Measurements from ENCODE around the gene SPG11.
"Not testable (repeated sequence)": the region's sequence is repeated elsewhere in the genome, so short reads cannot be mapped to it uniquely, and the experiment has no call there.

SPG11 gene

DNA sequence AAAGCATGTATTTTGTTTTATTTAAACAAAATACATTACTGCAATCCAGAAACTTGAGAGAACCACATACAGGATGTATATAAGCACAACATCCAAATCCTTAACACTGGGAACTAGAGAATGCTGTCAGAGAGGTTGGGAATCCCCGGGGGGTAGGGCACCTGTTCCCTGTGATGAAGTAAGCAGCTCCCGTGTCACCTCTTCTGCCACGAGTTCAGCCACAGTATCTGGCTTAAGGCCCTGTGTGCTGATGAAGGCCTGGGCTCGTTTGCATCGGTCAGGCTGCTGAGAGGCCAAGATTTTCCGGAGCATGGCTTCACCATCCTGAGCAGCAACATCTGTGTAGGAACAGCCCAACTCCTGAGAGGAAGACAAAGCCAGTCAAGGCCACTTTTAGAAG lies 90.1 kb downstream of the SPG11 start:
- FAIRE-seq (no peak), DNase-seq (ENCODE audit: insufficient read length, low spot score) (no peak)
- TF ChIP-seq, protein P1, sequence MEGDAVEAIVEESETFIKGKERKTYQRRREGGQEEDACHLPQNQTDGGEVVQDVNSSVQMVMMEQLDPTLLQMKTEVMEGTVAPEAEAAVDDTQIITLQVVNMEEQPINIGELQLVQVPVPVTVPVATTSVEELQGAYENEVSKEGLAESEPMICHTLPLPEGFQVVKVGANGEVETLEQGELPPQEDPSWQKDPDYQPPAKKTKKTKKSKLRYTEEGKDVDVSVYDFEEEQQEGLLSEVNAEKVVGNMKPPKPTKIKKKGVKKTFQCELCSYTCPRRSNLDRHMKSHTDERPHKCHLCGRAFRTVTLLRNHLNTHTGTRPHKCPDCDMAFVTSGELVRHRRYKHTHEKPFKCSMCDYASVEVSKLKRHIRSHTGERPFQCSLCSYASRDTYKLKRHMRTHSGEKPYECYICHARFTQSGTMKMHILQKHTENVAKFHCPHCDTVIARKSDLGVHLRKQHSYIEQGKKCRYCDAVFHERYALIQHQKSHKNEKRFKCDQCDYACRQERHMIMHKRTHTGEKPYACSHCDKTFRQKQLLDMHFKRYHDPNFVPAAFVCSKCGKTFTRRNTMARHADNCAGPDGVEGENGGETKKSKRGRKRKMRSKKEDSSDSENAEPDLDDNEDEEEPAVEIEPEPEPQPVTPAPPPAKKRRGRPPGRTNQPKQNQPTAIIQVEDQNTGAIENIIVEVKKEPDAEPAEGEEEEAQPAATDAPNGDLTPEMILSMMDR (IDR thresholded peaks at IDR 0.05; ENCODE audit: insufficient read depth, missing control alignments) = no peak

DNA sequence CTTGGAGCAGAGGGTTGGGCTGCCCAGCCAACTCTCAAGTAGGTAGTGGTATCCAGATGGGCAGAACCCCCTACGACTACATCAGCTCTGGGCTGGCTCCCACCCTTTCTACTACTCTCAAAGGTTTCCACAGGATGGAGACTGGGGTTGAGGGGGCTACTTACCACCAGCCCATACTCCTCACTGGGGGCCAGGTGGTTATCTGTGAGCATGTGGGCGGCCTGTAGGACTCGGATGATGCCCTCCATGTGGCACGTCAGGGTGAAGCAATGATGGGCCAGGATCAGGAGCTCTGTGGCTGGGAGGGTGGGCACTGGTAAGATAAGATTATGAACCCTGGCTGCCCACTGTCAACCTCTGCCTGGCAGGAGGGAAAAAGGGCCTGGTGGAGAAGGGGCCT lies 93.1 kb downstream of the SPG11 start:
- FAIRE-seq = no peak
- TF ChIP-seq, protein P1 (IDR thresholded peaks at IDR 0.05; ENCODE audit: insufficient read depth, missing control alignments) = no peak
- DNase-seq (ENCODE audit: insufficient read length, low spot score) = no peak

DNA sequence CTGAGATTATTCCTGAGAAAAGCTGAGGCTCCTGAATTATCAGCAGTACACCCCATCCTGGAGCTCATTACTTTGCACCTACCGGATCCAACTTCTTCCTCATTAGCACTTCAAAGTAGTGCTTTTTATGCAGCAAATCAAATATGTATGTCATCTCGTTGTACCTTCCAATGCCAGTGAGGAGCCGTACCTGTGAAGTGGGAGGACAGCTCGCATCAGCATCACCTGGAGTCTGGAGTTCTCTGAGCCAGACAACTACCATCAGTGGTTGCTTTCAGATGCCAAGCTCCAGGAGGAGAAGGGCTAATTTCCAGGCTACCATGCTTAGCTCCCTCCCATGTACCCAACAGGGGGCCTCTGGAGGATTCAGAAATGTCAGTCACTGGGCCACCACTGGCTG lies 94.1 kb downstream of the SPG11 start:
- DNase-seq (ENCODE audit: insufficient read length, low spot score) = no peak
- TF ChIP-seq, protein P1 (IDR thresholded peaks at IDR 0.05; ENCODE audit: insufficient read depth, missing control alignments) = no peak
- FAIRE-seq = no peak

DNA sequence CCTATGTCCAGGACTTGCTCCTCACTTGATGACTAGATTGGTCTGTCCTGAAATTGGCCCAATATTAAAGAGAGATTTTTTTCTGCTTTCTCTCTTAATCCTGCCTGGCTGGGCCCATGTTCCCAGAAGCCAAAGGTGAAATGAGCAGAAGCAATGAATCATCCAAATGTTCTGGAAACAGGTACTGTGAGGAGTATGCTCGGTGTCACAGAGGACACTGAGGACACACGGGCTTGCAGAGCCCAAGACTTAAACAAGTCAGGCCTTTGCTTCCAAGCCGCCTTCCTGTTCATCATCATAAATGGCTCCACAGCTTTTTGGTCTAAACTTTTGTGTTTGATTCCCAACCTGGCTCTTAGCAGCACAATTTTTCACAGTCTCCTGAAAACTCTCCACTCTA lies 95.1 kb downstream of the SPG11 start:
- no peak for FAIRE-seq
- no peak for DNase-seq (ENCODE audit: insufficient read length, low spot score)
- TF ChIP-seq, protein P1 (IDR thresholded peaks at IDR 0.05; ENCODE audit: insufficient read depth, missing control alignments) = no peak

DNA sequence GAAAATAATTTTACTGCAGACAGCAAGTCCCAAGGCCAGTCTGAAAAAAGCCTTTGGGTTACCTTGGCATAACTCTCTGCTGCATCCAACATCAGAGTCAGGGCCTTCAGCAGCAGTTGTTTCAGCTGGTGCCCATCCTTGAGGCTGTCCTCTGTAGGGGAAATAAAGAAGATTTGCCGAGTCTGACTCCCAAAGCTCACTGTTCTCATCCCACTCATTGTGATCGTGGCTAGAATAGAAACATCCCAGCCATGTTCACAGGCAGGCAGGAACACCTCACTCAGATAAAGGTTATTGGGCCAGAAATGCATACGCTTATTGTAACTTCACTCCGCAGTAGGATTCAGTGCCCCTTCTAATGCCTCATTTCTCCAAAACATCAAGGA lies 97.3 kb downstream of the SPG11 start:
- TF ChIP-seq, protein P1 (IDR thresholded peaks at IDR 0.05; ENCODE audit: insufficient read depth, missing control alignments) = no peak

DNA sequence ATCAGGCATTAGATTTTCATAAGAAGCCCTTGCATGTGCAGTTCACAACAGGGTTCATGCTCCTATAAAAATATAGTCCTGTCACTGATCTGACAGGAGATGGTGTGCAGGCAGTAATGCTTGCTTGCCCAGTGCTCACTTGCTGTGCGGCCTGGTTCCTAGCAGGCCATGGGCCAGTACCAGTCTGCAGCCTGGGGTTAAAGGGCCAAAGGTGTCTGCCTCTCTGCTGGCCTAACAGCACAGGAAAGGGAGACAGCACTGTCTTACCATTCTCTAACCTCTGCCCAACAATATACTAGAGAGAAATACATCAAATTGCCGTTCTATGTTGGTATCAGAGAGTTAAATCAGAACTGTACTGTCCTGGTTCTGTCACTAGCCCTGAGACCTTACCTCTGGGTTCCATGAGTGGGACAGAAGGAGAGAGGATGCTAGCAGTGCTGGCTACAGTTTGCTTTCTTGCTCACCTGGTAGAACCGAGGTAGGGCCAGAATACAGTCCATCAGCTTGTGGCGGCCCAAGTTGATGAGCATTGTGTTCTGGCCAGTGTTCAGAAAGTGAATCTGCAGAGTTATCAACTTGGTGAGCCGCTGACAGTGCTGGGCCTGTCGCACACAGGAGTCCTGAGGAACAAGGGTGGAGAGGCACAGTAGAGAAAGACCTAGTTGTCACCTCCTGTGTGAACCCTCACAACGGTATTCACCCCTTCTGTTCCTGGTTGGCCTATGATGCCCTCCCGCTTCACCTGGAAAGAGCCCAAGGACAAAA lies 97.9 kb downstream of the SPG11 start:
- TF ChIP-seq, protein P1 (IDR thresholded peaks at IDR 0.05; ENCODE audit: insufficient read depth, missing control alignments) = no peak
- FAIRE-seq (no peak), DNase-seq (ENCODE audit: insufficient read length, low spot score) (no peak)

More for the DNA sequence above, 97.3 kb downstream of the SPG11 start:
- FAIRE-seq (no peak), DNase-seq (ENCODE audit: insufficient read length, low spot score) (no peak)

DNA sequence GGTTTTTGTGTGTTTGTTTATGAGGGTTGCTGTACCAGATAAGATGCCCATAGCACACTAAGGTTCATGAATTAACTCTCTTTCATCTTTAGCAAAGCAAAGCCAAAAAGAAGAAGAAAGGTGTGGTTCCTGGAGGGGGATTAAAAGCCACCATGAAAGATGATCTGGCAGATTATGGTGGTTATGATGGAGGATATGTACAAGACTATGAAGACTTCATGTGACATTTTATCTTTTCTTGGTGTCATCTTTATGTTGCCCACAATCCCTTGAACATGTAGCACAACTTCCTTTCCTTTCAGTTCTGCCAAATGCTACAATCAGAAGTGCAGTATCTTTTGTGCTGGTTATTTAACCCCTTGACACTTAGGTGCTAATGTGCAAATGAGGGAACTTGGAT lies 102.5 kb downstream of the SPG11 start:
- DNase-seq (ENCODE audit: insufficient read length, low spot score) = not testable (repeated sequence)
- FAIRE-seq = peak; percentile 21
